GM19023 (cell line): ENCODE measurements around the gene SLC22A23.

Experiments used
- ATAC-seq: cut with Tn5 transposase; IDR thresholded peaks from one replicate; pipeline ENCODE4 v1.9.1; 2021; ENCODE audit warnings: mild to moderate bottlenecking, moderate library complexity; ENCODE audit not compliant: unreplicated experiment

SLC22A23 gene

DNA sequence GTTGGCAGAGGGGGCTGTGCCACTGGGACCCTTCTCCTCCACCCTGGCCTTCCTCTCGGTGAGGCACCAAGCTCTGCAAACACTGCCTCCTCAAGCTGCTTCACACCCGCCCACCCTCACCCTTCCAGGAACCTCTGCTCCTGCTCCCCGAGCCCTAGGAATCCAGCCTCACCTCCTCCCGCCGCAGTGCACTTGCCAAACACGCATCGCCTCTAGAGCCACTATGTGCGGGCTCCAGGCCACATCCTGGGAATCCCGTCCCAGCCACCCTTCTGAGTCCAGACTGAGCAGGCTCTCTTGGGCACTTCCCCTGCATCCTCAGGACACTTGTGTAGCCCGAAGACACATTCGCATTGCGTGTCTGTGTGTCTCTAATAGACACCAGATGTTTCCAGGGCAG is 179.6 kb downstream of the SLC22A23 start:
- no peak for ATAC-seq

DNA sequence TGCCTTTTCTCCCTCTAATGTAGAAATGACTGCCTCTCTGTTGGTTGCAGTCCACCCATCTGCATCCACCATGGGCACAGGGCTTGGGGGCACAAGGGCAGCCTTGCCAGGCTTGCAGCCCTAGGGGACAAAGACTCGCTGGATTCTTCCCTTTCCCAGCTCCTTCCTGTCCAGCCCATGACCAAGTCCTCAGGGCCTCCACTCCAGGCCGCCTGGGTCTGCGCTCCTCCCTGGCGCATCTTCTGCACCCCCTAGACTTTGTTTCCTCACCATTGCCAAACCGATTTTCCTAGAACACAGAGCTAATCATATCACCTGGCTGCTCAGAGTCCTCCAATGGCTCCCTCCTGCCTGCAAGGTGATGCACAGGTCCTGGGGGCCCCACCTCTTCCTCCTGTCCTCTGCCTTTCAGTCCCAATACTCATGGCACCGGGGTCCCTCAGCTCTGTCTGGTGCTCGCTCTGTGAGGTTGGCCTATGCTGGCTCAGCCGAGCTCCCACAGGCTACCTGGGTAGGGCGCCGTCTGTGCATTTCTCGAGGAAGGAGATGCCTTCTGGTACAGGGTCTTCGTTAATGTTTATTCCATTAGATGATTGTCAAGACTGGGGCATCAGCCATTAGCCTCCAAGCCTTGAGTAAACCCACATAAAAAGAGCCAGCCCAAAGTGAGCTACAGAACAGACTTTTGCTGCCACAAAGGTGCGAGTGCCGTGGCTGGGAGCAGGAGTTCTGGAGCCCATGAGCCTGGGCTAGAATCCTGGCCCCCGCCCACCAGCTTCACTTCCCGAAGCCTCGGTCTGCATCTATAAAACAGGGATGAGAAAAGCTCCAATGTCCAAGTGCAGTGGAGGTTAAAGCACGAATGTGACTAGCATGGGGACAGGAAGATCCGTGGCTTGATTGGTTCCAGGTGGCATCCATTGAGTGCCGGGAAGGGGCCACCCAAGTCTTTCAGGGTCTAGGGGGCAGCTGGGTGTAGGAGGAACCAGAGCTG is 180.4 kb downstream of the SLC22A23 start:
- ATAC-seq, result no peak

DNA sequence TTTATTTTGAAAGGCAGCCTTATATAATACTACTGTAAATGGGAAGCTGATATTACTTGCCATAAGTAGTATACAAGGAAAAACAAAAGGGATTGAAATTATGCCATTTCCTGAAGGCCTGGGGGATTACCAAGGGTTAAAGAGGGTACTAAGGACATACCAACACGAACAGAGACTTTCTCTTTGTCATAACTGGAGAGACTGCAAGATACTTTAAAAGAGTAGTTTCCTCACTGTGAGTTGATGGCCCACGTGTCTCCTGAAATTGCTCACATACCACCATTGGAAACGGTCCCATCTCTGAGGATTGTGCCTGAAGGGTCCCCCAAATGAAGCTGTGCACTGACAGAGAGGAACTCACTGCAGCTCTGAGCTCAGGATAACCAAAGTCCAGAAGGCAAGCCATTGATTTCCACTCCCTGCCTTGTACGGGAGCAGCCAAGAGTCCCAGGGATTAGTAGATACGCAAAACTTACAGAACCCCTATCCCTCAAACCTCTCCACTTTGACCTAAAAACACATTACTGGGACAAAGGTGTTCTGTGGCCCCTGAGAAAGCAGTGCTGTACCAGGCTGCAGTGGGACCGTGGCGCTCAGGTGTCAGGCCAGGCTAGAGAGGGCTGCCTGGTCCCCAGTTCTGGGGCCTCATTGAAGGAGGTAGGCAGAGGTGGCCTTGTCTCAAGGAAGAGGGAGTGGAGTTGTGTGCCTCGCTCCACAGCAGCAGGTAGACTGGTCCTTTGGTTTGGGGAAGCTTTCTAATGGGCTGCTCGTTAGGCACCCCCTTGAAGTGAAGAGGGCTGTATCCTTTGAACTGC is 182.9 kb downstream of the SLC22A23 start:
- ATAC-seq, result no peak

DNA sequence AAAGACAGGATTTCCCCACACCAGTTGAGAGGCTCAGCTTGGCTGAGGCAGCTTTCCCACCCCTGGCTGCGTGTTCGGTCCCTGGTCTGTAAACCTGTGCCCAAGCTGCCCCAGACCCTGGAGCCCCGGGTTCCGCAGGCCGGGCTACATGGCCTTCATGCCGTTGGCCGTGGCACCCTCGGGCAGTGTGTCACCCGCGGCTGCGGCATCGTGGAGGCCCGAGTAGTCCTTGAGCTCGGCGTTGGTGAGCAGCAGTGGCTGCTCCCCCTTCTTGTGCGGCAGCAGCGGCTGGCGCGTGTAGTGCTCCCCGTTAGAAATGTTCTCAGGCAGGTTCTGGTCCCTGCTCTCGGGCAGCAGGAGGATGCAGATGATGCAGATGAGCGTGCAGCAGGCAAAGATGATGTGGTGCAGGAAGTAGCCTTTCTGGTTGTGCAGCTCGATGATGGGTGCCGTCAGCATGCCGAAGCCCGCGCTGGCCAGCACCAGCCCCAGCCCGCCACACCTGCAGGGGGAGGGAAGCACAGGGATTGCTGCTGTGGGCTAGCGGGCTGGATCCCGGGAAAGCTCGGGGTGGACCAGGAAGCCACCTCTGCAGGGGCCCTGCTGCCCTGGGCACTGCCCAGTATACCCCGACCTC is 183.8 kb downstream of the SLC22A23 start:
- no peak for ATAC-seq

DNA sequence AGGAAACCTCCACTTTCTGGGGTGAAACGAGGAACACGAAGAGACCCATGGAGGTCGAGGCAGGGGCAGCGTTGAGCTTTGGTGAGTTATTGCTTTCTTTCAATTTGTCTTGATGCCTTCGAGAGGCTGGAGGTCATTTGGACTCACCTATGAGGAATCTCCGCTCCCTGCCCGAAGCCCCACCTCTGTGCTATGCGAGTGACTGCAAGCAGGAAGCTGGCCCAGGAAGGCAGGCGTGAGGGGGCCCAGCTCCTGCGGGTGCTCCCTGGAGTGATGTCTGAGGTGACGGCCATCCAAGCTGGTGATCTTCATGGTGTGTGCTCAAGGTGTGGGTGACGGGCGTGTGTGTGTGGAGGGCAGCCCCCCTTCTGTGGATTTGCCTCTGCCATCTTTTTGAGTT is 185.1 kb downstream of the SLC22A23 start:
- no peak for ATAC-seq

DNA sequence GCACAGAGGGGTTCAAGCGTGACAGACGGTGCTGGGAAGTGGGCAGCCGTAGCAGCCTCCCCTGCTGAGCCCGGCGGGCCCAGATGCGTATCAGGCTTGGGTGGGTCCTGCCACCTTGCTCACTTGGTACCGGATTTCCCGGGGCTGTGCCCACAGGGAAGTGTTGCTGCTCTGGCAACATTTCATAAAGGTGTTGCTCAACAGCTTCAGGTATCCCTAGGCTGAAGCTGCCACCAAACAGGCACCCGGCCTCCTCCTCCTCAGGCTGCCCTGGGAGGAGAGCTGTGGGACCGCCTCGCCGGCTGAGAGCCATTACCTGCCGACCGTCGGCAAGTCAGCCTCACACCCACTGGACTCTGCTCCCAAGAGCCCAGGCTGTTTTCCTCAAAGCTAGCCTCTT is 186.6 kb downstream of the SLC22A23 start:
- no peak for ATAC-seq

DNA sequence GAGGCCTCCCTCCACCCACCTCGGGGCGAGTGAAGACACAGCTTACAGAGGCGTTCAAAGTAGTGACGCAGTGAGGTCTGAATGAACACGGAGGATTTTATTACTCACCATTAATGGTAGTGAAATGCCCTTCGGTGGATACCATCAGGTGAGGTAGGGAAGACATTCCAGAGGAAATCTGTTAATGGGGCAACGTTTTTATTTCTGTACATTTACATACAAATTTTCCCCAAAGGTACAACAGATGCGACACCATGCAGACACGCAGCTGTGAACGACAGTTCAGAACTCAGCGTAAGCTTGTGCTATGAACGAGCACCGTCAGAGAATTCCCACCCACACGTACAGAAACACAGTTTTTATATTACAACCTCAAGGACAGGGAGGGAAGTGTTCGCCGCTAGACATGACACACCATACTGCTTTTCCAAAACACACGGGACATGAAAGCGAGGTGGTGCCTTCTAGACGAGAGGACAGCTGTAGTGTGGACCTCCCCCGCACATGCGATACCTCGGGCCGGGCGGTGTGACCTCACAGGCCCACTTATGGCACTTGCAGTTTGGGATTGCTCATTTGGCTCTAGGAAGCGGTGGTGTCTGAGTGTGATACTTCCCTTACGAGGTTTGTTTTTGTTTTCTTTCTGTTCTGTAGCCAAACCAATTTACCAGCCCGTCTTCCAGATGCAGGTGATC is 187.4 kb downstream of the SLC22A23 start:
- no peak for ATAC-seq

DNA sequence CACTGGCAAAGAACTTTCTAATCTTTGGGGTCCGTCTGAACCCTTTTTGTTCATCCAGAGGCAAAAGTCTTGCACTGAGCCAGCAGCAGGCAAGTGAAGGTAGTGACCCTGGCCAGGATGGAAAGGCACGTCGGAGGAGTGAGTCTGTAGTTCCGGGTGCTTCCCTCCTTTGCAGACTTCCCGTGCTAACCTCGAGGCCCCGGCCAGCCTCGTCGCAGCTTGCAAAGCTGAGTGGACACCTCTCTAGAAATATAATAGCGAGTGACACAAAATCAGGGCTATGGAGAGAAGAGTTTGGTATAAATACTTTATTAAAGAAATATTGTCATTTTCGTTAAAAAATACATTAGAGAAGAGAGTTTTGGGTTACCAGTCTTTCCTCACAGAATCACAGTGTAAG is 188.2 kb downstream of the SLC22A23 start:
- no peak for ATAC-seq

DNA sequence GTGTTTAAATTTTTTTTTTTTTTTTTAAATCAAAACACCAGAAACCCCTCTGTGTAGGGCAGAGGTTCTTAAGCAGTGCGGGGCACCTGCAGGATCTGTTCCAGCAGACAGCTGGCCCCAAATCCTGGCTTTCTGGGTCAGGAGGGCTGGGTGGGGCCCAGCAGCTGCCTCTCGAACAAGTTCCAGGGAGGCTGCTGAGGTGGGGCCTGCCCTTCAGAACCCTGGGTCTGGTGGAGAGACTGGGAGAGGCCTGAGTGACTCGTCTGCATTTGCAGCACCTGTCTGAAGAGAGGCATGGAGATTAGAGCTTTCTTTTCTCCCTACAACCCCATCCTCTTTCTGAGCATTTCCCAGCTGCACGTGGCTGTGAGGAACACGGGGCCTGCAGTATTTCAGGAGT is 189.7 kb downstream of the SLC22A23 start:
- ATAC-seq, result no peak

DNA sequence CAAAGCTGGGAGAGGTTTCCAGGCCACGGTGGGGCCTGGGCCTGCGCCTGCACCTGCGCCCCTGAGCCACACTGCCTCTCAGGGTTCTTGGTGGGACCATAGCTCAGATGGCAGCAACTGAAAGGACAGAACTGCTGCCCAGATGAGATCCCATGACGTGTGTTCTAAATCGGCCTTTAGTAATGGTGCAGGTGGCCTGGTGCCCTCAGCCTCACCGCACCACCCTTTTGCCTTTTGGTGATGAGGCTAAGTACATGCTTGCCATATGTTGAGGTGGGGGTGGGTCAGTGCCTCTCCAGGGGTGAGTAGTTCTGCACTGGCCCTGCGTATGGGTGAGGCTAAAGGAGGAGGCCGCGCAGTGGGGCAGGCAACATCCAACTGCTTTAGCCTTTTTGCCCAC is 190.7 kb downstream of the SLC22A23 start:
- no peak for ATAC-seq

DNA sequence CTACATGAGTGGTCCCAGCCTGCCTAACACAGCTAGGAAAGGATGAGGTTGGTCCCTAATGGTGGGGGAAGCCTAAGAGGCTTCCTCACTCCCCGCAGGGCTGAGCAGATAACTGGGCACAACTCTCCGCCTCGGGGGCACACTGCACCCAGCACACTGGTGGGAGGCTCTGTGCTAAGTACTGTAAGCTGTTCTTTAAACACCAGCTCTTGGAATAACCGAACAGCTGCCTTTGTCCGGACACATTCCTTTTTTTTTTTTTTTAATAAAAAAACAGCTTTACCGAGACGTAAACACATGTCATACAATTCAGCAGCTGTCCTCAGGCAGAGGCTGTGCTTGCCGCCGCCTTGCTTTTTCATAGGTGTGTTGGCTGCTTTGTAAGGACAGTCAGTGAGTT is 191.2 kb downstream of the SLC22A23 start:
- ATAC-seq, result no peak

DNA sequence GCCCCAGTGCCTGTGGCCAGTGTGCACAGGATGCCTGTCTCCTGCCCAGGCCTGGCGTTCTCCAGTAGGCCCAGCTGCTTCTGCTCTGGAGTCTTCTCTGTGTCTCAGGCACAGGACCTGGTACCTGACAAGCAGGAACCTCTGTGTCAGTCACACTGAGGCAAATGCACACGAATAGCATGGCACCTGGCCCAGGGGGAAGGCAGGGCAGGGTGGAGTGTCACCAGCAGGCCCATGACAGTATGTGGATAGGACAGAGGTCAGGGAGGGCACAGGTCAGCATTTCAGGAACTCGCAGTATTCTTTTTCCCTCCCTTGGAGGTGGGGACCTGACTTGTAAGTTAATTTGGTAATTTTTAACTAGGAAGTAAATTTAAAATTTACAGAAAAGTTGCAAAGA is 192.5 kb downstream of the SLC22A23 start:
- no peak for ATAC-seq

DNA sequence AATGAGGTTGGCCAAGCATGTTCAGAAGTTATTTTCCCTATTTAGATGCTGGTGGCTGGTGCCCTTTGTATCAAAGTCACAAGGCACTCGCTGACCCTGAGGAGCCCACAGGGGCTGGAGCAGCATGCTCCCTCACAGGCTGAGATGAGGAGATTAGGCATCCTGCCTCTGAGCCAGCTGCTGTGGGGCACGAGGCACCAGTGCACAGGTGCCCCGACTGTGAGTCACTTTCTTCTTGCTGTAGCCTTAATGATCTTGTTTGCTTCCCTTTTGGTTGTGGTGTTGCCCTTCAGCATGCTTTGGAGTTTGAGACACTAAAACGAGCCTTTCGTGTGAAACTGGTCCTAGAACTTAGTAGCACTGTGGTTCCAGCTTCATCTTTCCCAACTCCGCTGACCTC is 193.8 kb downstream of the SLC22A23 start:
- ATAC-seq, result no peak

DNA sequence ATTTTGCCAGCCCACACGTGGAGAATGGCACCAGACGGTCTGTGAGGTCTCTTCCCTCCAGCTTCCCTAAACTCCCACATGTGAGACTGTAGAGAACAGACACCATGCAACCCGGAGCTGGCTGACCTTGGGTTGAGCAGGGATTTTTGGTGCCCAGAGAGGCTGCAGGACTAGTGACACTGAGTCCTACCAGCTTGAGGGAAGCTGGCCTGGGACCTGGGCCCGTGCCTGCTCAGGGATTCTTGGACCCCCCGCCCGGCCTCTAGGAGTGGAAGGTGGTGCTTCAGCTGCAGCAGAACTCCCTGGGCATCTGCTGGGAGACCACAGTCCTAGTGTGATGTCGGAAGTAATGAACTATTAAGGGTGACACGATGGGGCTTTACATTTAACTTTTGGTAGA is 194.9 kb downstream of the SLC22A23 start:
- no peak for ATAC-seq

DNA sequence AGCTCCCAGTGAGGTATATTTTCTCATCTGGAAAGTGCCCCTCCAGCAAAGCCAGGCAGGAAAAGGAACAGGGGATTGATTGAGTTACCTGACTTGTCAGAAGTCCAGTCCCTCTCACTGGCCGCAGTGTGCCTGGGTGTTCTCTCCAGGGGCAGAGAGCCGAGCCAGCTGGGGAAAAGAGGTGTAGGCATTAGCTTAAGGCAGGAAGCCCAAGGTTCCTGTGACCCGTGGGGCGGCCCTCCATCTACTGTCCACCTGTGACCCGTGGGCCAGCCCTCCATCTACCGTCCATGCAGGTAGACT is 195.4 kb downstream of the SLC22A23 start:
- ATAC-seq, result no peak

DNA sequence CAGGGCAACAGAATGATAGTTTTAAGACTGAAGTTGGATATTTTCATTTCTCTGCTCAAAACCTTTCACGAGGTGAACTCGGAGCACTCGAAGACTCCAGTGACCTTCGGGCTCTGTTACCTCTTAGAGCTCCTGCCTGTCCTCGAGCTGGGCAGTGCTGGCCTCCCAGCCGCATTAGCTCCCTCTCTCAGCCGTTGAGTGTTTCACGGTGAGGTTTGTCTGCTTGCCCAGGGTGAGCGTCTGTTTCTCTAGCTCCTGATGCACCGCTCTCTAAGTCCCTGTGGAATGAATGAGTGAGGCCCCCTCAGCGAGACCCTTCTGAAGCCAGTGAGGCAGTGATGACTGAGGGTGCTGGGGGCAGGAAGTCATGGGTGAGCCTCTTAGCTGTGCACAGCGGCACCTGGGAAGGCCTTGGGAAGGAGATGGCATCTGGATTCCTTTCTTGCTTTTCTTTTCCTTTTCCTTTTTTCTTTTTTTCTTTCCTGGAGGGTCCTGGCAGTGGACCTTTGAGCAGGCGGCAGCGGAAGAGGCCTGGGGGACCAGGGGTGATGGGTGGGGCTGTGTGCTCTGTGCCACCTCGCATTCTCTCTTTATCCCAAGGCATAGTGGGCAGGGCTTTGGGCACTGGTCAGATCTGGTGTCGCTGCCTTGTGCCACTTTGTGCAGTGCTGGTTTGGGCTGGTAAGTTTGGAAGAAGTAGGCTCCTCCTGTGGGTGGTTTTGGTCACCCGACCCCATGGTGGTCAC is 195.9 kb downstream of the SLC22A23 start:
- no peak for ATAC-seq

DNA sequence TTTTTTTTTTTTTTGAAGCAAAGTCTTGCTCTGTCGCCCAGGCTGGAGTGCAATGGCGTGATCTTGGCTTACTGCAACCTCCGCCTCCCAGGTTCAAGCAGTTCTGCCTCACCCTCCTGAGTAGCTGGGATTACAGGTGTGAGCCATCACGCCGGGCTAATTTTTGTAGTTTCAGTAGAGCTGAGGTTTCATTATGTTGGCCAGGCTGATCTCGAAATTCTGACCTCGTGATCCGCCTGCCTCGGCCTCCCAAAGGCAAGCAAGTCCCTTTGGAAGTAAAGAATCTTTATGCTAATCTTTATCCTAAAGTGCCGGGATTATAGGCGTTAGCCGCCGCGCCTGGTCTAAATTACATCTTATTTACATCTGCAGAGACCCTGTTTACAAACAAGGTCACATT is 196.6 kb downstream of the SLC22A23 start:
- no peak for ATAC-seq

DNA sequence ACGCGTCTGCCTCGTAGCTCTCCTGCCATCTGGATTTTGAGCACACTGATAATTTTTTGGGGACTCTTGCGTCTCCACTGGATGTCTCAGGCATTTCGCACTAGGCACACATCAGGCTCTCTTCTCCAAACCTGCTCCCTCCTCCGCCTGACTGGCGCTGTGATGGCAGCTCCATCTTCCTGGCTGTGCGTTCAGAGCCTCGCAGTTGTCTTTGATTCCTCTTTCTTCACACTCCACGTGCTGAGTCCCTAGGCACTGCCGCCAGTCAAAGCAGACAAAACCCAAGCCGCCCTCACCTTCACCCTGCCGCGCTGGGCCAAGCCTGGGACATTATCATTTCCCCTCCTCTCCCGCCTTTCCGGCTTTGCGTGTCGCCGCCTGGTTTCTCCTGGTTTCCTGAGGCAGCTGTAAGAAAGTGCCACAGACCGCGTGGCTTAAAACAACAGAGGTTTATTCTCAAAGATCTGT is 197.3 kb downstream of the SLC22A23 start:
- peak; percentile 27 for ATAC-seq

DNA sequence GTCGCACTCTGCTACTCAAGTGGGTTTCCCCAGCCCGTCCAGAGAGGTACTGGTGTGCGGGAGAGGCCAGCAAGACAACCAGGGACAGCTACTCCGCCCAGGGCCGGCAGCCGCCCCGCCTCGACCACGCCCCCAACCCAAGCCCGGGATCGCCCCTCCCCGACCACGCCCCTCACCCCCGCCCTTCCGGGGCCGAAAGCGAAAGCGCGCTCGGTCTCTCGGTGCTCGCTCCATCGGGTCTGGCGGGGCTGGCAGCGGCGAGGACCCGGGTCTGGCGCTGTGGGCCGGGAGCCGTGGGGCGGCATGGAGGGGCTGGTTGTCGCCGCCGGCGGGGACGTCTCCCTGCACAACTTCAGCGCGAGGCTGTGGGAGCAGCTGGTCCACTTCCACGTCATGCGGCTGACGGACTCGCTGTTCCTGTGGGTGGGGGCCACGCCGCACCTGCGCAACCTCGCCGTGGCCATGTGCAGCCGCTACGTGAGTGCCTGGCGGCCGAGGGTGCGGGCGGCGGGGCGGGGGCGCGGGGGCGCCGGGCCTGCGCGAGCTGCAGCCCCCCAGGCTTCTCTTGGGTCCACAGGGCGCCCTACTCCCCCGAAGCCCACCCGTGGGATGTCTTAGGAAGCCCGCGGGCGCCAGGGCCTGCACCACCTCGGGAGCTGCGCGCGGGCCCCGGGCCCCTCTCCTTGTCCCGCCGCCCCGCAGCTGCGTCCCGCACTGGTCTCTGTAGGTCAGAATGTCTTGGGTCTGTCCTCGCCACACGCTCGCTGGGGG is 197.9 kb downstream of the SLC22A23 start, which contains the start of gene PSMG4:
TSS of gene PSMG4 (plus strand) at position 228 of the 771 bp plus-strand sequence. CDS start at position 304, 76 bp downstream.
- ATAC-seq, result peak; percentile 73
